PC-3 (cell line): Measurements from ENCODE around the gene FPGS.

Source experiments
- CTCF ChIP-seq: fragments of 300-600 bp; sonication (generic); conservative IDR thresholded peaks from 2 replicates; pipeline ENCODE4 v1.5.1; 2017; ENCODE audit warnings: antibody characterized with exemption, low read depth, mild to moderate bottlenecking, low read length
- EZH2 ChIP-seq: fragments of 300-600 bp; sonication (generic); IDR thresholded peaks from one replicate; pipeline ENCODE4 v1.6.1; 2017; ENCODE audit warnings: antibody characterized with exemption, mild to moderate bottlenecking, low read length; ENCODE audit not compliant: unreplicated experiment
- EZH2phosphoT487 ChIP-seq: fragments of 300-600 bp; sonication (generic); IDR thresholded peaks from 2 replicates; pipeline ENCODE4 v1.6.1; 2018; ENCODE audit warnings: mild to moderate bottlenecking, antibody characterized with exemption, low read length, borderline replicate concordance

DNA sequence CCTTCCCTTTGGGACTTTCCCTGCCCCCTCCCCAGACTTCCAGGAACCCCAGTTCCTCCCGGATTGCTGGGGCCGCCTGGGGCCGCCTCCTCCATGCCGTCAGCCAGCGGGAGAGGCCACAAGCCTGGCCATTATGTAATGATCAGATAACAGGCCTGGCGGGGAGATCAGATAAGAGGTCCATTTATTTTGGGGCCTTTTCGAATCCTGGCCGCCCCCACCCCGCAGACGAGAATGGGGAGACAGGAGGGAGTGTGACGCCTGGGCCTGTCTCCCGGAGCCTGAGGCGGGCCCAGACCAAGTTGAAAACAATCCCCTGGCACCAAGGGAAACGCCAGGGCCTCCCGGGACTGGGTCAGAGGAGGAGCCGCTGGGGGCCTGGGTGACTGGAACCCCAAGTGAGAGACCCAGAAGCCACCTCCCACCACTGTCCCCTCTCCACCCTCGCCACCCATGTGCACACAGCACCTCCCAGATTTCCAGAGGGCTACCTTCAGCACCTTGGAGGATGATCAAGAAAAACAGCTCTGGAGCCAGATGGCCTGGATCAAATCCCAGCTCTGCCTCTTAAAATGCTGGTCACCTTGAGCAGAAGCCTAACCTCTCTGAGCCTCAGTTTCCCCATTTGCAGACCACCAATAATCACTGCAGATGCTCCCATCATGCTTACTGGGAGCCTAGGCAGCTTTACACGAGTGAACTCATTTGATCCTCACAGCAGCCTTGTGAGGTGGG lies 43.9 kb downstream of the FPGS start:
- no peak for TF ChIP-seq CTCF
- TF ChIP-seq EZH2: no peak
- no peak for TF ChIP-seq EZH2phosphoT487
